DMS79 (cell line): Measurements from ENCODE around the gene PPIL1.
A peak's percentile ranks its signal among the peaks of the same experiment; 100 is the strongest.
"Not testable (repeated sequence)": the region's sequence is repeated elsewhere in the genome, so short reads cannot be mapped to it uniquely, and the experiment has no call there.

Experiments
- DNase-seq: peaks from one replicate; lab custom pipeline; 2025; lab: John Stamatoyannopoulos, UW

PPIL1 gene

DNA sequence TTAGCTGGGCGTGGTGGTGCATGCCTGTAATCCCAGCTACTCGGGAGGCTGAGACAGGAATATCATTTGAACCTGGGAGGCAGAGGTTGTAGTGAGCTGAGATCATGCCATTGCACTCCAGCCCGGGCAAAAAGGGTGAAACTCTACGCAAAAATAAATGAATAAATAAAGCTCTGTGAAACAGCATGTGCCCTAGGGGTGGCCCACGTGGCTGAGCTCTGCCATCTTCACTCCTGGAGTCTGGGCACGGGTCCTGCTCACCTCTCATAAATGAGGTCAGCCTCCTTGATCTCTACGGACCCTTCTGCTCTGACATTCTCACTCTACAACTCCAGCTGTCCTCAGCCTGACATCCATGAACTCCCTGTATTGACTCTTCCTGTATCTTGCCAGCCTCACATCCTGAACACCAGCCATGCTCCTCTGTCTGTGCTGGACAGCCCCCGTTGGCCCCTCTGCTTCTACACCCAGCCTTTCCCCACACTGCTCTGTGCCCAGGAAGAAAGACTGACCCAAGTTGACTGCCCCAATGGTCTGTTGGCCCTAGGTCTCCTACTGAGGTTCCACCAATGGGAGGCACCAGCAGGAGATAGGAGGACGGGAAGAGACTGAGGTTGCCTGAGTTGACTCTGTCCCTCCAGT is 57.3 kb downstream of the PPIL1 start:
- no peak for DNase-seq

DNA sequence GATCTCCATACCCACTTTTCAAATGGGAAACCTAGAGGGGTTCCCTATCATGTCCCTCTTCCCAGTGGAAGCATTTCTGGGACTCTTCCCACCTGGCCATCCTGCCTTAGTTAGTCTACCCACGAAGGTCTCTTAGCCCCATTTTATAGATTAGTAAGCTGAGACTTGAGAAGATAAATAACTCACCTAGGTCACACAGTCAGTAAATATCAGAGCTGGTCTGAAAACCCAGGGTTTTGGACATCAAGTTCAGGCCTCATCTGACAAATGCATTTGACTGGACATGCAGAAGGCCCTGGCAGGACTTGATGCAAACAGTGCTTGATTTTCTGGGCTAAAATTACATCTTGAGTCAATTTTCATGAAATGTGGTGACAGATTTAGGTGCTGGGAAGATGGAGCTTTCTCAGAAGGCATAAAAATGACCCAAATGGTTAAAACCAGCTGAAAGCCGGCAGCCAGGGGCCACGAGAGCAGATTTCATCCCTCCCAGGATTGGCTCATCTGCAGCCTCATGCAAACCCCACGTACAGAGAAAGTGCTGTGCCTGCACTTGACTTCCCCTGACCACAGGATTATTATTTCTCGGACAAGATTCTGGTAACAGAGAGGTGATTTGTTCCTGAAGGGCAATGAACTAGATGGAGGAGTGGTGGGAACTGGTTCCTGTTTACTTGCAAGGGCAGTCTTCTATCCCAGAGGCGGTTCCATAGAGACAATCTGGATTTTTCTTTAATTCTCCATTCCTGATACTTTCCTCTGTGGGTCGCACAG is 58.5 kb downstream of the PPIL1 start:
- no peak for DNase-seq

DNA sequence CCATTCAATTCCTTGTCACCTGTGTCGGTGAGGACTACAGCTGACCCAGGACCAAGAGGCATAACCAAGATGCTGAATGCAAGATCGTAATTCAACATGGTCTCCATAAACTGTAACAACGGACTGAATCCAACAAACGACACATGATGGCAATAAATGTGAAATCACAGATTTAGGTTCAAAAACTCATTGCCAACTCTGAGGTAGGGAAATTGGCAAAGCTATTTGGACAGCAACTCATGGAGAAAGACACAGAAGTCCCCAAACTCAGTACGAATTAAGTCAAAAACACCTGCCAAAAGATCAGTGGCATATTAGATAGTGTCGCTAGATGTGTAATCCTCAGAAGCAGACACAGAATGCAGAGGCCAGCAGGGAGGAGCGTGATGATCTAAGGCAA is 60.4 kb downstream of the PPIL1 start:
- no peak for DNase-seq

DNA sequence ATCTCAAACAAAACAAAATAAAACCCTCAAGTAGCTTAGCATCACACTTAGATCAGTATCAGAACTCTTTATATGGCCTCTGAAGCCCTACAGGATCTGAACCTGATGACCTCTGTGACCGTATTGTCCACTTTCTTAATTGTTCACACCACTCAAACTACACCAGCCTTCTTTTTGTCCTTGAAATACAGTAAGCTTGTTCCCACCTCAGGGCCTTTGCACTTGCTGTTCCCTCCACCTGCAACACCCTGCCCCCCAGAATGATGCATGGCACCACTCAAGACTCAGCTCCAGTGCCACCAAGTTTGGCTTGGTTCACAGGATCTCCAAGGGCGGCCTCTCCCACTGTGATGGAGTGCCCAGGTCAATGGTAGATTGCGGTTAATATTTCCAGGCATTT is 61.1 kb downstream of the PPIL1 start:
- no peak for DNase-seq

DNA sequence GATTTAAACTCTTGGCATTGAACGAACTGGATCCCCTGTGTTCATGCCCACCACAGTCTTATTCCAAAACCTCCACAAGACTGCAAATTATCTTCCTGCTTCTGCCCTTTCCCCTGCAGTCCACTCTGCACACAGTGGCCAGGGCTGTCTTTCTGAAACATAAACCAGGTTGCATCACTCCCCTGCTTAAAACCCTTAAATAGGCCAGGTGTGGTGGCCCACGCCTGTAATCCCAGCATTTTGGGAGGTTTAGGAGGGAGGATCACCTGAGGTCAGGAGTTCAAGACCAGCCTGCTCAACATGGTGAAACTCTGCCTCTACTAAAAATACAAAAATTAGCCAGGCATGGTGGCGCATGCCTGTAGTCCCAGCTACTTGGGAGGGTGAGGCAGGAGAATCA is 61.6 kb downstream of the PPIL1 start:
- DNase-seq = not testable (repeated sequence)

DNA sequence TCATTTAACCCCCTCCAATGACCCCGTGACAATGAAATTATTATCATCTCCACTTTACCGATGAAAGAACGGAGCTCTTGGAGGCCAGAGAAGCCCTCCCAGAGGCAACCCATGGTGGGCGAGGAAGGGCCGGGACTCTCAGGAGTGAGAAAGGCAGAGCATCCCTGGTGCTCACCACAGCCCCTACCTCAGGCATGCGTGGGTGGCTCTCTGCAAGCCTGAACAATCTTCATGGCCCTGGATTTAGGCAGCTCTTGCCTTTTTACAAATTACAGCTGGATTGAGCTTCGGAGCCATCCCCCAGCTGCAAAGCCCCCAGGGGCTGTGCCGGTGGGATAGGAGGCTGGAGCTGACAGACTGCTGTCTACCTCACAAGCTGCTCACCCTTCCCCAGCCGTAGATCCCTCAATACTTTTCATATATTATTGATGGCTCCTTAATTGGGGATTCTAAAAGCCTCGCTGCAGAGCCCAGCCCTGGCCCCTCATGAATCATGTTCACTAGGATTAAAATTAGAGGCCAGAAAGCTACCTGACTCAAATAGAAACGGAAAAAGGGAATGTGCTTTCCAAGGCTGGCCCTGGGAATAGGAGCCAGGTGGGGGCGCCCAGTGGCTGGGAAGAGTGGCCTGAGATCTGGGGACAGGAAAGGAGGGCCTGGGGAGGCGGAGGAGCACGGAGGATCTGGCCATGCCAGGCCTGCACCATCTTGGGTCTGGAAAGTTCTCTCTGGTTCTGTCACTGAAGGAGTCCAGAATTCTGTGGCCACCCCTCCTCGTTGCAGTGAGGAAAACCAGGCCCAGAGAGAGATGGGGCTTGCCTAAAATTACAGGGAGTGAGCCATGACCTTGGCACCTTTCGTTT is 64.4 kb downstream of the PPIL1 start:
- DNase-seq = peak; percentile 24

DNA sequence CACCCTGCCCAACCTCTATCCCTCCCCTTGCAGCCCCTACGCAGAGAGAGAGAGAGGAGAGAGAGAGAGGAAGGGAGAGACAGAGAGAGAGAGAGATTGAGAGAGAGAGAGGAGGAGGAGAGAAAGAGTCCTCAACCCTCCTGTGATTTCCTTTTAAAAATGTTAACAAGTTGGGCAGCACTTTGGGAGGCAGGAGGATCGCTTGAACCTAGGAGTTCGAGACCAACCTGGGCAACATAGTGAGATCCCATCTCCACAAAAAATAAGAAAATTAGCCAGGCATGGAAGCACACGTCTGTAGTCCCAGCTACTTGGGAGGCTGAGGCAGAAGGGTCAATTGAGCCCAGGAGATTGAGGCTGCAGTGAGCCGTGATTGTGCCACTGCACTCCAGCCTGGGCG is 65.4 kb downstream of the PPIL1 start:
- no peak for DNase-seq

DNA sequence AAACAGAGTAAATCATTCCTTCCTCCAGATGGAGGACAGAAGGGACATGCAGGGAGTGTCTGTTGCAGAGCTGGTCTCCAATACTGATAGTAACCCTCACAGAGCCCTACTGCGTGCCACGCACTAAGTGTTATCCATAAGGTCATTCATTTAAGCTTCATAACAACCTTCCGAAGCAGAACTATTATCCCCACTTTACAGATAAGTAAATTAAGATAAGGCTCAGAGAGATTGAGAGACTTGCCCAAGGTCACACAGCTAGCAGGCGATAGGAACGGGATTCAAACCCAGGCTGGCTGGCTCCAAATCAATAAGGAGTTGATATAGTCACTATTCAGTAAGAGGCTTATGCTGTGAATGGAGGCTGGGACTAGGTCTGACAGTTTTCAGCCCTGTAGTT is 66.0 kb downstream of the PPIL1 start:
- DNase-seq = no peak

DNA sequence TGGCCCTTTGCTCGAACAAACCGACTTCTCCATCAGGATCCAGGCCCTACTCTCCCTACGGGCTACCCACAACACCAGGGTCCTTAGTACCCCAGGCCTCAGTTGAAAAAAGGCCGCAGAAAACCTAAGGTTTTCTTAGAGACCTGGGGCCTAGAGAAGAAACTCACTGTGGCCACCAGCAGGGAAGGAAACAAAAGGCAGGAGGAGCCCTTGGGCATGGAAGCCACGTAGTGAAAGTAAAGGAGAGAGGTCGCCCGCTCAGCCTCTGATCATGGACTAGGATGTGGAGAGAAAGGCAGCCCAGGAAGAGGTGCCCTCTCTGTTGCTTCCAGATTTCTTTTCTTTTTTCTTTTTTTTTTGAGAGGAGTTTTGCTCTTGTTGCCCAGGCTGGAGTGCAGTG is 66.9 kb downstream of the PPIL1 start:
- no peak for DNase-seq

DNA sequence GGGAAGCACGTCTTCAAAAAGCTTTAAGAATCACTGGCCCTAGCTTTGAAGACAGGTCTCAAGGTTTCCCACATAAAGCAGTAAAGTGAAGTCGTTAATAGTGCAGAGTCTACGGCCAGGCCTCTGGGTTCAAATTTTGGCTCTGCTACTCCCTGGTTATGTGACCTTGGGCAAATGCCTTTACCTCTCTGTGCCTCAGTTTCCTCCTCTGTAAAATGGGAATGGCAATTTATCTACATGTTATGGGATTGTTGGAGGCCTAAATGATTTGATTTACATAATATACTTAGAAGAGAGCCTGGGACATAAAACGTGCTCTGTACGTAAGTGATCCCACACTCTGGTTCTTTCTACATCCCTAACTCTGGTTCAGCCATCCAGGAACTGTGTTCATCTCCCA is 67.5 kb downstream of the PPIL1 start:
- DNase-seq = no peak

DNA sequence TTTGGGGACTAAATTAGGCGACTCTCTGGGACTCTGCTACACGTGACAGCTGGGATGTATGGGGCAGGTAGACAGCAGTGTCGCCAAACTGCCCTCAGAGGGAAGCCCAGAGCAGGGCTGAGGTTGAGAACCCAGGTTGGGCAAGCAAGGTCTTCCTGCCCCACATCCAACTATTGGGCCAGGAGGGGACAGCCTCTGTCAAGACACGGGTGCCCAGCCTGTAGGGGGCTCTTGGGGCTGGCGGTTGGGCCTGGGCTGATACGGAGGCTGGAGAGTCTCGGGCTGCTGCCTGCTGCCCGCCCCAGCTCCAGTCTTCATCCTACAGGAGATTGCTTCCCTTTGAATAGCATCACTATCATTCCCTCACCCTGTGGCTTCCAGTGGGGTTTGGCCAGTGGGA is 68.7 kb downstream of the PPIL1 start:
- DNase-seq = no peak

DNA sequence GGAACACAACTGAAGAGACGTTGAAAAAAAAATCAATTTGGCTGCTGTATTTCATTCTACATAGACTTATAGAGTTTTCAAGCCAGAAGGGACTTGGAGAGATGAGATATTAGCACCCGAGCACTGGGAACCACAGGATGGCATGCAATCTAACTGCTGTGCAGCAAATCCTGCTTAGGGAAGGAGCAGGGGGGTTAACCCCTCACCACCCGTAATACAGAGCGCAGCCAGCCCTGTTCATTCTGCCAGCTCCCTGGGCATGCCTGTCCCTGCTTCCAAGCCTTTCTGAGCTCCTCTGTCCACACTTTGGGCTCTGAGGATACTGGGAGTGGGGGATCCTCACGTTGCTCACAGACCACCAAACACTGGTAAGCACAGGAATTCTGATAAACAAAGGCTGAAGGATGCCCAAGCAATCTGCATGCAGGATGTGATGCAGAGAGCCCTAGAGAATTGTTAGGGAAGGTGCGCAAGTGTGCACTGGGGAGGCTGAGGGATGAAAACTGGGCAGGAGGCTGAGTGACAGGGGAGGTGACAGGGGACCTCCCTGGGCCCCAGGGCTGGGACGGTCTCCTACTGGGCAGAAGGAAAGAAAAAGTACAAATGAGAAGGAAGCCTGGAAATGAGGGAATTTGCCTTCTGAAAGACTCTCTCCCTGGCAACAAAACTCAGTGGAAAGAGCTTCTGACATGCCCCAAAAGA is 69.4 kb downstream of the PPIL1 start:
- DNase-seq = no peak
